Fibroblast of pulmonary artery (primary cell): Measurements from ENCODE around the gene SPINT2.

Experiments
- DNase-seq: peaks from one replicate; pipeline ENCODE4 v3.0.0-alpha.2; 2010; ENCODE audit warnings: low read depth
- H3K4me3 ChIP-seq: replicated peaks from 2 replicates; pipeline ENCODE4 v1.5.1; 2011; ENCODE audit warnings: low read depth, mild to moderate bottlenecking, control low read depth, low read length, moderate library complexity
- TF ChIP-seq, protein P1 (sequence below): IDR thresholded peaks from 2 replicates; pipeline ENCODE4 v1.5.1; 2011; ENCODE audit warnings: mild to moderate bottlenecking, control low read depth, low read length, inconsistent platforms; ENCODE audit errors: missing control alignments

Gene SPINT2

DNA sequence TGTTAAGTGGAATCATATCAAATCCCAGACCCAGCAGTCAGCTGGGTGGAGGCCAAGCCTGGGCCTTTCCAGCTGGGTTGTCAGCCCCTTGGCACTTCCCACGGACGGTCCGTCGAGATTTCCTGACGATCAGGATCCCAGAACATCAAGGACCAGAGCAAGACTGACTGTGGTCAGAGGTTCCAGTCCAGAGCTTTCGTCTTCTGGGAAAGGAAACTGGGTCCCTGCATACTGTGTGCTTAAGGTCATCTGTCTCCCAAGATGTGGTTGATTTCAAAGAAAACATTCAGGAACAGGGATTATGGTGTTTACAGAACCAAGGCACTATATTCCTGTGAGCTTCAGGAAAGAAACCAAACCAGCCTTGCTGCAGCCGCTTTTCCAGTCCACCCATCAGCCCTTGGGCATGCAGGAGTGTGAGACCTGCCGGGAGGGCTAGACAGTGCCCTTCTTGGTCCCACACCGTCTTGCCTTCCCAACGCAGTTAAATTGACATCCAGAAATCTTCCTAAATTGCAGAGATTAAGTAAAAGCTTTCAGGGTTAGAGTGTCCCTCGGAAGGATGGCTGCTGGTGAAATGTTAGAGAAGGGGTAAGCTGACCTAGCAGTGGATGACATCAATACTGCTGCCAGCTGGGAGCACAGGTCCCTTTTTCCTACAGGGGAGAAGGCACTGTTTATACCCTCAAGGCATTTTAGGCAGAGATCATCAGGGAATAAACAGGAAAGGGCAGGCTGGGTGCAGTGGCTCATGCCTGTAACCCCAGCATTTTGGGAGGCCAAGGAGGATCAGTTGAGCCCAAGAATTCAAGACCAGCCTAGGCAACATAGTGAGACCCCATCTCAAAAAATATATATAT is 34.7 kb downstream of the SPINT2 start:
- H3K4me3 ChIP-seq = no peak overlapping the region
- DNase-seq = no peak
- TF ChIP-seq, protein P1, sequence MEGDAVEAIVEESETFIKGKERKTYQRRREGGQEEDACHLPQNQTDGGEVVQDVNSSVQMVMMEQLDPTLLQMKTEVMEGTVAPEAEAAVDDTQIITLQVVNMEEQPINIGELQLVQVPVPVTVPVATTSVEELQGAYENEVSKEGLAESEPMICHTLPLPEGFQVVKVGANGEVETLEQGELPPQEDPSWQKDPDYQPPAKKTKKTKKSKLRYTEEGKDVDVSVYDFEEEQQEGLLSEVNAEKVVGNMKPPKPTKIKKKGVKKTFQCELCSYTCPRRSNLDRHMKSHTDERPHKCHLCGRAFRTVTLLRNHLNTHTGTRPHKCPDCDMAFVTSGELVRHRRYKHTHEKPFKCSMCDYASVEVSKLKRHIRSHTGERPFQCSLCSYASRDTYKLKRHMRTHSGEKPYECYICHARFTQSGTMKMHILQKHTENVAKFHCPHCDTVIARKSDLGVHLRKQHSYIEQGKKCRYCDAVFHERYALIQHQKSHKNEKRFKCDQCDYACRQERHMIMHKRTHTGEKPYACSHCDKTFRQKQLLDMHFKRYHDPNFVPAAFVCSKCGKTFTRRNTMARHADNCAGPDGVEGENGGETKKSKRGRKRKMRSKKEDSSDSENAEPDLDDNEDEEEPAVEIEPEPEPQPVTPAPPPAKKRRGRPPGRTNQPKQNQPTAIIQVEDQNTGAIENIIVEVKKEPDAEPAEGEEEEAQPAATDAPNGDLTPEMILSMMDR = no peak

DNA sequence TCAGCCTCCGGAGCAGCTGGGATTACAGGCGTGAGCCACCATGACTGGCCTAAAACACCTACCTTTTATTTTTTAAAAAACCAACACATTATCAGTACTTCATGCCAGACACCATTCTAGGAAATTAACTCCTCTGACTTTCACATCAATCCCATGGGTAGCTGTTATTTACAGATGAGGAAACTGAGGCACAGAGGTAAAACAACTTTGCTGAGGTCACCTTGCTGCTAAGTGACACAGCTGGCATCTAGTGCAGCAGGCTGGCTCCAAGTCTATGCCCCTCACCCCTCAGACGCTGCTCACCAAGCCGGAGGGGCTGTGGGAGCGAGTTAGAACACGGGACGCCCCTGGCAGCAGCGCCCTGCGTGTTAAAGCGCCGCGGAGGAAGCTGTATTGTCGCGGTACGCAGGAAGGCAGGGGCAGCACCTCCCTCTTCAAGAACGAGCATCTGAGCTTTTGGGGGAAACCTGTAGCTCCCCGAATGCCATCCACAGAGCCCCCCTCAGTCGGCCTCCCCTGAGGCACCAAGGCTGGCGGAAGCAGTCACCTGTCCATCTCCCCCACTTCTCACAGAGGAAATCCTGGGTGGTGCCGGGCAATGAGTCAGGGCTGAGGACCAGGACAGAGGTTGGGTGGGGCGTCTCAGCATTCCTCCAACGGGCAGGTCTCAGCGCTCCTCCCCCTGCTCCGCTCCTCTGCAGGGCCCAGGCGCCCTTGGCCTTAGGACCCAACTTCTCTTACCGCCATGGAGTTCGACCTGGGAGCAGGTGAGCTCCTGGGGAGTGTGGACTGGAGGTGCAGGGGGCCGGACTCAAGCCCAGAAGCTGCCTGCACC is 39.4 kb downstream of the SPINT2 start, which contains the start of gene C19orf33:
Gene C19orf33, plus strand, starts transcription at position 735 of the 835 bp plus-strand sequence. Its CDS starts 11 bp downstream, at position 746.
- DNase-seq = no peak
- no peak within 1 kb of the TSS for H3K4me3 ChIP-seq
- TF ChIP-seq, protein P1 = no peak

DNA sequence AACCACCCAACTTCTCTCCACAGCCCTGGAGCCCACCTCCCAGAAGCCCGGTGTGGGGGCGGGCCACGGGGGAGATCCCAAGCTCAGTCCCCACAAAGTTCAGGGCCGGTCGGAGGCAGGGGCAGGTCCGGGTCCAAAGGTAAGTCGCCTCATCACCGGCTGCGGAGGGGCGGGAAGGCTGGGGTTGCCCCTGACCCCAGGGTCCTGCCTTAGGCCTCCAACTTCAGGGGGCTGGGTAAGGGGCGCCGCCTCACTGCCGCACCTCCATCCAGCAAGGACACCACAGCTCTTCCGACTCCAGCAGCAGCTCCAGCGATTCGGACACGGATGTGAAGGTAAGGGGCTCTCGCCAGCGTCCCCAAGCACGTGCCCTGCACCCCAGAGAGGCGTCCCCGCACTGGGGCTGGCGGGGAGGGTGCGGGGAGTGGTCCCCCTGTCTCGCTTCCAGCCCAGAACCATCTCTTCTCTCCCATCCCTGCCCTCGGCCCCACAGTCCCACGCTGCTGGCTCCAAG is 40.0 kb downstream of the SPINT2 start:
- H3K4me3 ChIP-seq = no peak overlapping the region
- TF ChIP-seq, protein P1 = no peak
- no peak for DNase-seq

DNA sequence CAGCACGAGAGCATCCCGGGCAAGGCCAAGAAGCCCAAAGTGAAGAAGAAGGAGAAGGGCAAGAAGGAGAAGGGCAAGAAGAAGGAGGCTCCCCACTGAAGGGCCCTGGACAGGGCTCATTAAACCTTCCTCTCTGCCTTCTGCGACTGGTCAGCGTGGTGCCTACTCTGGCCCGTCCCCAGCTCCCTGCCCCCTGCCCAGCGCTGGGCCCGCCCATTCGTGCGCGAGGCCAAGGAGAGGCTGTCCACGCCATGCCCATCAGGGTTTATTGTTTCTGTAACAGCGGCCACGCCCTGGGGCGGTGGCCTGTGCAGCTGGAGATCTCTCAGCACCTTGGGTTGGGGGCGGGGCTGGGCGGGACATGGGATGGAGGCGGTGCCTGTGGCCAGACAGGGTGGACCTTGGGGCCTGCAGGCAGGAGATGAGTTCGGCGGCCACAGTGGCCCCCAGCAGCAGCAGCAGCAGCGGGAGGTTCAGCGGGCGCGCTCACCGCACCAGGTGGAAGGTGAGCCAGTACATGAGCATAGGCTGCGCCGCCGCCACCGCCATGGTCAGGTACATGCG is 40.6 kb downstream of the SPINT2 start:
- H3K4me3 ChIP-seq = no peak overlapping the region
- no peak for DNase-seq
- TF ChIP-seq, protein P1 = no peak

DNA sequence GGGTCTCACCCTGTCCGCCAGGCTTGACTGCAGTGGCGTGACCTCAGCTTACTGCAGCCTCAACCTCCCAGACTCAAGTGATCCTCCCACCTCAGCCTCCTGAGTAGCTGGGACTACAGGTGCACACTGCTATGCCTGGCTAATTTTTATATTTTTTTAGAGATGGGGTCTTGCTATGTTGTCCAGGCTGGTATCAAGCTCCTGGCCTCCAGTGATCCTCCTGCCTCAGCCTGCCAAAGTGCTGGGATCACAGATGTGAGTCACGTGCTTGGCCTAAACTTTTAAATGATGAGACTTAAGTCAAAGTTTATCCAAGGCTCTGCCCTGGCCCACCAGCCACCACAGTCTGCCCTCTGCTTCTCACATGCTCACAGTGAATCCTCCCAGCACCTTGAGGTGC is 41.9 kb downstream of the SPINT2 start:
- no peak overlapping the region for H3K4me3 ChIP-seq
- TF ChIP-seq, protein P1 = no peak

DNA sequence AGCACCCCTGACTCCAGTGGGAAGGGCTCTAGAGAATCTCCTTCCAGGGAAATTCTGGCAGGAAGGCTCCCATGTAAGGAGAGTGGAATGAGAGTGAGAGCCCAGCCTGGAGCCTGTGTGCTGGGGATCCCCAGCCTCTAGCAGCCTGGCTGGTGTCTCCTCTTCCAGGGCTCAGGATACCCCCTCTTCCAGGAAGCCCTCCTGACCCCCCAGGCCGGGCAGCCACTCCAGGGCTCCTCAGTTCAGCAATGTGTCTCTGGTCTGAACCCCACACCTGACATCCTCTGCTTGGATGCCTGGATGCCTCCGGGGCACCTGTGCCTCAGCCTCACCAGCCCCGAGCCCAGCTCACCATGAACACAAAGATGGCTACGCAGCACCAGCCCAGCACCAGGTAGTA is 42.7 kb downstream of the SPINT2 start:
- H3K4me3 ChIP-seq = no peak overlapping the region
- no peak for DNase-seq
- TF ChIP-seq, protein P1 = no peak

More for the DNA sequence above, 41.9 kb downstream of the SPINT2 start:
- no peak for DNase-seq
